ENCODE results near the gene FCER1G.

The FCER1G gene

DNA sequence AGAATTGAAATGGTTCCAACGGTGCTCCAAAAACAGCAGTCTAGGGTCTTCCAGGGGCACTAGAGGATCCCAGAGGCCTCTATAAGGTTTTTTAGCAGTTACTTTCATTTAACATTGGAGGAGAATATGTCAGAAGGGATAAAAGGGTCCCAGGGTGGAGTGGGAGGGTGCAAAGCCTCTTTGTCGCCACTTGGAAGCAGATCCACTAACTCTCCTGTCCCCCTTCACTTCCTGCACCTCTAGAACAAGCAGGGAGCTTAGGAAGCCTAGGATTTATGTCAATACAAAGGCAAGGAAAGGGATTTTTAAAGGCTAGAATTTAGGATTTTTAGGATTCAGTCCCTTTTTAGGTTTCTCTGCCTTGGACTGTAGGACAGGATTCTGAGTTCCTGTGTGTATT is 51.7 kb downstream of the FCER1G start:
- Histone ChIP-seq H3K27ac (ENCODE audit: low read length) (no peak overlapping the region), H3K27me3 (ENCODE audit: insufficient read depth, low read length) (peaks cover 1% of the 10 kb centered on the region), H3K9ac (ENCODE audit: low read depth, low read length) (no peak overlapping the region), H3K4me3 (ENCODE audit: low read length) (no peak overlapping the region), H3K4me1 (ENCODE audit: insufficient read depth, low read length) (peaks cover 6% of the 10 kb centered on the region; the same call in 1 of the 2 replicates), H3K9me3 (ENCODE audit: insufficient read depth, low read depth, low read length) (no peaks in the 10 kb centered on the region), H3K36me3 (ENCODE audit: insufficient read depth, low read depth, low read length) (no peaks in the 10 kb centered on the region)

- no peaks in the 10 kb centered on the region for H3K27me3 ChIP-seq (ENCODE audit: insufficient read depth, low read length)
Observed at GRCh38 chr1:161267321-161267720, 52.2 kb downstream of the FCER1G start.

More at GRCh38 chr1:161267321-161267720, 52.2 kb downstream of the FCER1G start:
- peaks cover 6% of the 10 kb centered on the region; the same call in 1 of the 2 replicates for H3K4me1 ChIP-seq (ENCODE audit: insufficient read depth, low read length)
- no peak overlapping the region for H3K27ac ChIP-seq (ENCODE audit: low read length)
- H3K9ac ChIP-seq (ENCODE audit: low read depth, low read length), result no peak overlapping the region
- H3K9me3 ChIP-seq (ENCODE audit: insufficient read depth, low read depth, low read length), result no peaks in the 10 kb centered on the region
- H3K36me3 ChIP-seq (ENCODE audit: insufficient read depth, low read depth, low read length), result no peaks in the 10 kb centered on the region
- no peak overlapping the region for H3K4me3 ChIP-seq (ENCODE audit: low read length)
